Measurements from ENCODE around the gene RASD2.

- TF ChIP-seq POLR2A (IDR thresholded peaks at IDR 0.05), result no peak
- TF ChIP-seq, protein P1, sequence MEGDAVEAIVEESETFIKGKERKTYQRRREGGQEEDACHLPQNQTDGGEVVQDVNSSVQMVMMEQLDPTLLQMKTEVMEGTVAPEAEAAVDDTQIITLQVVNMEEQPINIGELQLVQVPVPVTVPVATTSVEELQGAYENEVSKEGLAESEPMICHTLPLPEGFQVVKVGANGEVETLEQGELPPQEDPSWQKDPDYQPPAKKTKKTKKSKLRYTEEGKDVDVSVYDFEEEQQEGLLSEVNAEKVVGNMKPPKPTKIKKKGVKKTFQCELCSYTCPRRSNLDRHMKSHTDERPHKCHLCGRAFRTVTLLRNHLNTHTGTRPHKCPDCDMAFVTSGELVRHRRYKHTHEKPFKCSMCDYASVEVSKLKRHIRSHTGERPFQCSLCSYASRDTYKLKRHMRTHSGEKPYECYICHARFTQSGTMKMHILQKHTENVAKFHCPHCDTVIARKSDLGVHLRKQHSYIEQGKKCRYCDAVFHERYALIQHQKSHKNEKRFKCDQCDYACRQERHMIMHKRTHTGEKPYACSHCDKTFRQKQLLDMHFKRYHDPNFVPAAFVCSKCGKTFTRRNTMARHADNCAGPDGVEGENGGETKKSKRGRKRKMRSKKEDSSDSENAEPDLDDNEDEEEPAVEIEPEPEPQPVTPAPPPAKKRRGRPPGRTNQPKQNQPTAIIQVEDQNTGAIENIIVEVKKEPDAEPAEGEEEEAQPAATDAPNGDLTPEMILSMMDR (IDR thresholded peaks at IDR 0.05), result no peak
- no peak for TF ChIP-seq POLR2AphosphoS5 (IDR thresholded peaks at IDR 0.05)
Measured at GRCh38 chr22:35531202-35531601, 9.4 kb upstream of the RASD2 start.

Measured in transverse colon (tissue), 4 donors.